ENCODE results near the gene GSE1. TPM values are rescaled to one million over a fixed set of nuclear protein-coding genes. Genes with fewer than 3 reads are reported as not detected.

GSE1 gene
- total and polyA plus RNA-seq, 11 donors: 18.1 to 48.4 (median 37.1) TPM

DNA sequence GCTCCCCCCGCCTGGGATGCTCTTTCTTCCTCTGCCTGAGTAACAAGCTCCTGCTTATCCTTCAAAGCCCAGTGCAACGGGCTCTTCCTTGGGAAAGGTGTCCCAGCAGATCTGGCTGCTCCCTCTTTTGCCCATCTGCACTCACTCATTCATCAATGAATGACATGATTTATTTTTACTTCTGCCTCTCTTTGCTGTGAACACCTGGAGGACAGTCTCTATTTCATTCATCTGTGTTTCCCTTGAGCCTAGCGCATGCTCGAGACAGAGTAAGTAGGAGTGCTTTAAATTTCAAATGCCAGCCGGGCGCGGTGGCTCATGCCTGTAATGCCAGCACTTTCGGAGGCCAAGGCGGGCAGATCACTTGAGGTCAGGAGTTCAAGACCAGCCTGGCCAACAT is 97.6 kb downstream of the GSE1 start:
- Histone ChIP-seq H3K9me3 (peaks cover 0 to 10% (median 6%) of the 10 kb centered on the region in 12 donors), H3K36me3 (no peaks in the 10 kb centered on the region), H3K27me3 (no peaks in the 10 kb centered on the region), H3K4me1 (peaks cover 0 to 8% (median 0%) of the 10 kb centered on the region in 12 donors), H3K27ac (no peak overlapping the region), H3K4me3 (no peak overlapping the region)
- WGBS, 4 donors: 92 to 97% (median 95%) methylated on average over 9 of the region's 9 CpGs
- no peak for DNase-seq
- TF ChIP-seq POLR2A (IDR thresholded peaks at IDR 0.05) (no peak), CTCF (IDR thresholded peaks at IDR 0.05) (no peak)
- intact Hi-C loops (cut with DNase I): loop anchor here in 7 of 10 donors (10.0 kb wide), 4 partner anchors 316 to 606 kb away; partner anchors contain the start of gene CIBAR2 (in 1 of the 7)
- ATAC-seq: no peak

DNA sequence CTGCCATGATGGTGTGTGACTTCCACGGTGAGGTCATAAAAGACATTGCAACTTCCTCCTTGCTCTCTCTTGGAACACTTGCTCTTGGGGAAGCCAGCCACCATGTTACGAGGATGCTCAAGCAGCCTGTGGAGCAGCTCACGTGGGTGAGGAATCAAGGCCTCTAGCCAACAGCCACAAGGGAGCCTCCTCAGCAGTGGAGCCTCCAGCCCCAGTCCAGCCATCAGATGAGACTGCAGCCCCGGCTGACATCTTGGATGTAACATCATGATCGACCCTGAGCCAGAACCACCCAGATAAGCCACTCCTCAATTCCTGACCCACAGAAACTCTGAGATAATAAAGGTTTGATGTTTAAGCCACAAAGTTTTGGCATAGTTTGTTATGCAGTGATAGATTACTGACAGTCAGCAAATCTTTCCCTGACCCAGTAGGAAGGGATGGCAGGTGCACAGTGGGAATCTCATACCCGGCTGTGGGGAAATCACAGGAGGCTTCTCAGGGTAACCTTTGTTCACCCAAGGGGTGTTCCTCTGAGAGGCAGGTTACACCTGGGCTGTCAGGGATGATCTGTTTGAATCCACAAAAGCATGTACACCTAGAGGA is 99.0 kb downstream of the GSE1 start:
- no peak for TF ChIP-seq CTCF (IDR thresholded peaks at IDR 0.05)
- peaks cover 0 to 18% (median 2%) of the 10 kb centered on the region in 12 donors for H3K4me1 ChIP-seq
- DNase-seq (no peak), ATAC-seq (no peak)
- no peaks in the 10 kb centered on the region for H3K36me3 ChIP-seq
- 90 to 96% (median 92%) methylated on average over 3 to 6 of the region's 6 CpGs for whole genome bisulfite sequencing, 4 donors
- peaks cover 0 to 10% (median 6%) of the 10 kb centered on the region in 12 donors for H3K9me3 ChIP-seq
- intact Hi-C loops (cut with DNase I): loop anchor here in 7 of 10 donors (10.0 kb wide), 4 partner anchors 317 to 607 kb away; partner anchors contain the start of gene CIBAR2 (in 1 of the 7)
- H3K27me3 ChIP-seq: no peaks in the 10 kb centered on the region
- H3K27ac ChIP-seq: no peak overlapping the region
- H3K4me3 ChIP-seq: no peak overlapping the region

DNA sequence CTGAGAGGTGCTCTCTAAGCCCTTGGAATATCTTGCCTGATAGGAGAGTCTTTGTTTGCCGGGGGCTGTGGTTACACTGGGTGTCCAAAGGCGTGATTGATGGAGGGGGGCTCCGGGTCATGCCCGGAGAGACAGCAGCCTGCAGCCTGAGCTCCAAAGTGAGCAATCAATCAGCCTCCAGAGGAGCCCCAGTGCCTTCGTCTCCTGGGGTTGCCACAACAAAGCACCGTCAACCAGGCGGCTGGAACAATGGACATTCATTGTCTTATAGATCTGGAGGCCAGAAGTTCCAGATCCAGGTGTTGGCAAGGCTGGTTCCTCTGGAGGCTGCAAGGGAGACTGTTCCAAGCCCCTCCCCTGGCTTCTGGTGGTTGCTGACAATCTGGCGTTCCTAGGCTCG is 99.7 kb downstream of the GSE1 start:
- no peak for DNase-seq
- intact Hi-C loops (cut with DNase I): loop anchor here in 7 of 10 donors (10.0 kb wide), 4 partner anchors 318 to 608 kb away; partner anchors contain the start of gene CIBAR2 (in 1 of the 7)
- Histone ChIP-seq H3K36me3 (no peaks in the 10 kb centered on the region), H3K4me3 (no peak overlapping the region), H3K27ac (no peak overlapping the region), H3K9me3 (peaks cover 0 to 10% (median 6%) of the 10 kb centered on the region in 12 donors), H3K27me3 (no peaks in the 10 kb centered on the region), H3K4me1 (peaks cover 0 to 25% (median 6%) of the 10 kb centered on the region in 12 donors)
- WGBS, 4 donors: 55 to 76% (median 60%) methylated on average over 6 to 9 of the region's 9 CpGs
- no peak for ATAC-seq
- TF ChIP-seq POLR2A (IDR thresholded peaks at IDR 0.05) (no peak), CTCF (IDR thresholded peaks at IDR 0.05) (no peak)

GRCh38 chr16:85715169-85716021 is 102.3 kb downstream of the GSE1 start:
- no peak overlapping the region for H3K4me3 ChIP-seq
- 53 to 66% (median 57%) methylated on average over 22 of the region's 22 CpGs for WGBS, 4 donors
- DNase-seq (no peak), ATAC-seq (no peak)
- peaks cover 0 to 10% (median 6%) of the 10 kb centered on the region in 12 donors for H3K9me3 ChIP-seq
- TF ChIP-seq POLR2A (IDR thresholded peaks at IDR 0.05): no peak
- TF ChIP-seq CTCF (IDR thresholded peaks at IDR 0.05): no peak
- no peak overlapping the region for H3K27ac ChIP-seq
- no peaks in the 10 kb centered on the region for H3K27me3 ChIP-seq
- H3K4me1 ChIP-seq: peaks cover 0 to 33% (median 8%) of the 10 kb centered on the region in 12 donors
- intact Hi-C loops (cut with DNase I): loop anchor here (2.0 to 10.0 kb wide), 14 partner anchors 38 to 611 kb away; partner anchors contain the start of gene CIBAR2 (in 1 of the 10)
- H3K36me3 ChIP-seq: no peaks in the 10 kb centered on the region
